H1 (cell line): ENCODE results near the gene ERH. TPM values are rescaled to one million over a fixed set of nuclear protein-coding genes. Genes with fewer than 3 reads are reported as not detected.

Experiments
- ATF3 ChIP-seq: IDR thresholded peaks from 2 replicates; pipeline ENCODE4 v1.6.1; 2011; ENCODE audit warnings: low read depth, mild to moderate bottlenecking, low read length; ENCODE audit not compliant: insufficient read depth
- CREB1 ChIP-seq: IDR thresholded peaks from 2 replicates; pipeline ENCODE4 v1.6.1; 2012; ENCODE audit warnings: inconsistent platforms
- SP2 ChIP-seq: IDR thresholded peaks from 2 replicates; pipeline ENCODE4 v1.6.1; 2012; ENCODE audit warnings: mild to moderate bottlenecking, low read length, inconsistent platforms
- TEAD4 ChIP-seq: IDR thresholded peaks from 2 replicates; pipeline ENCODE4 v1.6.1; 2012; ENCODE audit warnings: low read depth, low read length, inconsistent platforms, mixed read lengths
- polyA plus RNA-seq, 7 experiments: library from polyadenylated mRNA; depleted of rRNA in 3 of 7; stranded (reverse) in 5 of 7; unstranded in 2 of 7; fragments of >200 nt in 5 of 7; fragments of 200-250 nt in 2 of 7; gene quantifications; 1 replicate in 5 of 7; 2 replicates in 1 of 7; 4 replicates in 1 of 7; pipeline versions ENCODE4 v1.2.1 to v1.2.3, GENCODE V29; 2011 to 2013; ENCODE audit warnings: missing spikeins in 2 of 7, mixed read lengths in 2 of 7
- total RNA-seq: library from RNA; stranded (reverse); fragmentation: NEBNext Ultra II Directional; extraction: Animal tissue kit (Norgen Biotek cat#: 25700); gene quantifications from 2 replicates; pipeline ENCODE4 v1.2.1, GENCODE V29; 2021

Gene ERH
- total and polyA plus RNA-seq, 2 of the 8 experiments (the other 6 are each of a cell fraction or from before 2014, with no cell fraction given), result 329 to 454 TPM

DNA sequence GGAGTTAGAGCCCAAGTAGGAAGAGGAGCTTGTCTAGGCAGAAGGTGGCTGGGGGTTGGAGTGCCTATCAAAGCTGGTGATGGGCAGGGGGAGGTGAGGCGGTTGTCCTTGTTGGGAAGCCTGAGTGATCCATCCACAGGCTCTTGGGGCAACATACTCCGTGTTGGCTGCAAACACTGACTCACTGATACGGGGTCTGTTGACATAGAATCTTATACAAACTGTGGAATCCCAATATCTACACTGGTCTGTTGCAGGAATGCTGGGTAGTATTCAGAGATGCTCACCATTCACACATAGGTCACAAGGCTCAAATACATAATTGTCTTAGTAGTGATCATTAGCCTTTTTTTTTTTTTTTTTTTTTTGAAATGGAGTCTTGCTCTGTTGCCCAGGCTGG, 26.0 kb downstream of the ERH start (continued):
- TF ChIP-seq ATF3 (no peak), TEAD4 (no peak), SP2 (no peak), CREB1 (no peak)
